ENCODE results near the gene HMX1. TPM values are rescaled to one million over a fixed set of nuclear protein-coding genes. Genes with fewer than 3 reads are reported as not detected.

The HMX1 gene
- polyA plus RNA-seq, result not detected

- Mint-ChIP-seq H3K27ac (no peak within 1 kb of the TSS), H3K27me3 (peaks cover 63% of the 10 kb centered on the region), H3K4me1 (peaks cover 0 to 5% (median 1%) of the 10 kb centered on the region in 3 donors), H3K9me3 (peaks cover 0 to 9% (median 9%) of the 10 kb centered on the region in 3 donors), H3K4me3 (peak within 1 kb of the TSS in 2 of 4 donors; percentile 63 to 65), H3K36me3 (peaks cover 2% of the 10 kb centered on the region)
Measured at GRCh38 chr4:8871417-8872401, at the start of gene HMX1. TSS of gene HMX1 (minus strand) at chr4:8871839. CDS start at chr4:8871614, 225 bp downstream.

- peaks cover 4 to 12% (median 5%) of the 10 kb centered on the region in 3 donors for H3K9me3 Mint-ChIP-seq
- H3K4me3 Mint-ChIP-seq, result no peak overlapping the region
- no peaks in the 10 kb centered on the region for H3K36me3 Mint-ChIP-seq
- no peak overlapping the region for H3K27ac Mint-ChIP-seq
- H3K27me3 Mint-ChIP-seq, result peaks cover 16% of the 10 kb centered on the region
- H3K4me1 Mint-ChIP-seq, result peaks cover 0 to 2% (median 0%) of the 10 kb centered on the region in 3 donors
Measured at GRCh38 chr4:8920969-8921368, 49.3 kb upstream of the HMX1 start.

GRCh38 chr4:8920289-8920965, 48.8 kb upstream of the HMX1 start:
- Mint-ChIP-seq H3K27ac (no peak overlapping the region), H3K36me3 (no peaks in the 10 kb centered on the region), H3K4me1 (no peaks in the 10 kb centered on the region), H3K27me3 (peaks cover 16% of the 10 kb centered on the region), H3K4me3 (peak overlapping the region in 1 of 4 donors; percentile 70), H3K9me3 (peaks cover 4 to 12% (median 5%) of the 10 kb centered on the region in 3 donors)

GRCh38 chr4:8919651-8920288, 48.1 kb upstream of the HMX1 start:
- no peak overlapping the region for H3K4me3 Mint-ChIP-seq
- peaks cover 14% of the 10 kb centered on the region for H3K27me3 Mint-ChIP-seq
- no peak overlapping the region for H3K27ac Mint-ChIP-seq
- H3K36me3 Mint-ChIP-seq, result no peaks in the 10 kb centered on the region
- H3K4me1 Mint-ChIP-seq, result no peaks in the 10 kb centered on the region
- peaks cover under 1 to 9% (median 5%) of the 10 kb centered on the region in 3 donors for H3K9me3 Mint-ChIP-seq

- H3K4me1 Mint-ChIP-seq, result no peaks in the 10 kb centered on the region
- H3K36me3 Mint-ChIP-seq, result no peaks in the 10 kb centered on the region
- no peak overlapping the region for H3K27ac Mint-ChIP-seq
- peaks cover 0 to 1% (median 0%) of the 10 kb centered on the region in 3 donors for H3K9me3 Mint-ChIP-seq
- H3K27me3 Mint-ChIP-seq, result peaks cover 12% of the 10 kb centered on the region
- no peak overlapping the region for H3K4me3 Mint-ChIP-seq
Measured at GRCh38 chr4:8917868-8918783, 46.5 kb upstream of the HMX1 start.

- Mint-ChIP-seq H3K36me3 (no peaks in the 10 kb centered on the region), H3K9me3 (no peaks in the 10 kb centered on the region), H3K27me3 (peaks cover 13% of the 10 kb centered on the region), H3K4me3 (no peak overlapping the region), H3K4me1 (no peaks in the 10 kb centered on the region), H3K27ac (no peak overlapping the region)
Measured at GRCh38 chr4:8917321-8917811, 45.7 kb upstream of the HMX1 start.

GRCh38 chr4:8916906-8917305, 45.3 kb upstream of the HMX1 start:
- no peaks in the 10 kb centered on the region for H3K4me1 Mint-ChIP-seq
- H3K36me3 Mint-ChIP-seq, result no peaks in the 10 kb centered on the region
- H3K27ac Mint-ChIP-seq, result no peak overlapping the region
- H3K4me3 Mint-ChIP-seq, result no peak overlapping the region
- no peaks in the 10 kb centered on the region for H3K9me3 Mint-ChIP-seq
- H3K27me3 Mint-ChIP-seq, result peaks cover 13% of the 10 kb centered on the region

- H3K27me3 Mint-ChIP-seq, result peaks cover 16% of the 10 kb centered on the region
- no peaks in the 10 kb centered on the region for H3K4me1 Mint-ChIP-seq
- H3K27ac Mint-ChIP-seq, result no peak overlapping the region
- no peaks in the 10 kb centered on the region for H3K36me3 Mint-ChIP-seq
- no peak overlapping the region for H3K4me3 Mint-ChIP-seq
- H3K9me3 Mint-ChIP-seq, result no peaks in the 10 kb centered on the region
Measured at GRCh38 chr4:8916351-8916885, 44.8 kb upstream of the HMX1 start.

GRCh38 chr4:8915201-8916200, 43.9 kb upstream of the HMX1 start:
- no peaks in the 10 kb centered on the region for H3K4me1 Mint-ChIP-seq
- no peaks in the 10 kb centered on the region for H3K36me3 Mint-ChIP-seq
- H3K4me3 Mint-ChIP-seq, result no peak overlapping the region
- peaks cover 16% of the 10 kb centered on the region for H3K27me3 Mint-ChIP-seq
- H3K27ac Mint-ChIP-seq, result no peak overlapping the region
- no peaks in the 10 kb centered on the region for H3K9me3 Mint-ChIP-seq

GRCh38 chr4:8914461-8915171, 43.0 kb upstream of the HMX1 start:
- H3K4me3 Mint-ChIP-seq, result no peak overlapping the region
- H3K27ac Mint-ChIP-seq, result no peak overlapping the region
- H3K9me3 Mint-ChIP-seq, result no peaks in the 10 kb centered on the region
- no peaks in the 10 kb centered on the region for H3K36me3 Mint-ChIP-seq
- peaks cover 10% of the 10 kb centered on the region for H3K27me3 Mint-ChIP-seq
- no peaks in the 10 kb centered on the region for H3K4me1 Mint-ChIP-seq

GRCh38 chr4:8913858-8914460, 42.3 kb upstream of the HMX1 start:
- Mint-ChIP-seq H3K9me3 (no peaks in the 10 kb centered on the region), H3K36me3 (no peaks in the 10 kb centered on the region), H3K4me1 (peaks cover 0 to 2% (median 0%) of the 10 kb centered on the region in 3 donors), H3K27ac (no peak overlapping the region), H3K4me3 (no peak overlapping the region), H3K27me3 (peaks cover 4% of the 10 kb centered on the region)

All from IgD-negative memory B cell (primary cell).